ENCODE data around the gene GCLM.

Gene GCLM

GRCh38 chr1:93845538-93846205 lies 63.6 kb downstream of the GCLM start:
- Mint-ChIP-seq H3K4me1 (ENCODE audit: low read depth) (peaks cover 21% of the 10 kb centered on the region), H3K9me3 (ENCODE audit: low read depth) (no peaks in the 10 kb centered on the region), H3K4me3 (peak overlapping the region; percentile 87), H3K27me3 (no peaks in the 10 kb centered on the region), H3K36me3 (no peaks in the 10 kb centered on the region), H3K27ac (peak overlapping the region; percentile 94)

- Mint-ChIP-seq H3K4me3 (peak overlapping the region; percentile 42), H3K9me3 (ENCODE audit: low read depth) (no peaks in the 10 kb centered on the region), H3K27ac (peak overlapping the region; percentile 70), H3K36me3 (no peaks in the 10 kb centered on the region), H3K4me1 (ENCODE audit: low read depth) (peaks cover 21% of the 10 kb centered on the region), H3K27me3 (no peaks in the 10 kb centered on the region)
Measured at GRCh38 chr1:93844262-93845045, 64.8 kb downstream of the GCLM start.

GRCh38 chr1:93842750-93843500 lies 66.3 kb downstream of the GCLM start:
- no peaks in the 10 kb centered on the region for H3K27me3 Mint-ChIP-seq
- no peak overlapping the region for H3K27ac Mint-ChIP-seq
- H3K4me1 Mint-ChIP-seq (ENCODE audit: low read depth), result peaks cover 17% of the 10 kb centered on the region
- no peak overlapping the region for H3K4me3 Mint-ChIP-seq
- H3K36me3 Mint-ChIP-seq, result no peaks in the 10 kb centered on the region
- no peaks in the 10 kb centered on the region for H3K9me3 Mint-ChIP-seq (ENCODE audit: low read depth)

GRCh38 chr1:93841771-93842170 lies 67.5 kb downstream of the GCLM start:
- H3K4me3 Mint-ChIP-seq, result no peak overlapping the region
- H3K27me3 Mint-ChIP-seq, result no peaks in the 10 kb centered on the region
- no peak overlapping the region for H3K27ac Mint-ChIP-seq
- peaks cover 17% of the 10 kb centered on the region for H3K4me1 Mint-ChIP-seq (ENCODE audit: low read depth)
- no peaks in the 10 kb centered on the region for H3K36me3 Mint-ChIP-seq
- H3K9me3 Mint-ChIP-seq (ENCODE audit: low read depth), result no peaks in the 10 kb centered on the region

- H3K27me3 Mint-ChIP-seq, result no peaks in the 10 kb centered on the region
- H3K27ac Mint-ChIP-seq, result no peak overlapping the region
- no peaks in the 10 kb centered on the region for H3K9me3 Mint-ChIP-seq (ENCODE audit: low read depth)
- H3K4me1 Mint-ChIP-seq (ENCODE audit: low read depth), result peaks cover 17% of the 10 kb centered on the region
- no peaks in the 10 kb centered on the region for H3K36me3 Mint-ChIP-seq
- H3K4me3 Mint-ChIP-seq, result no peak overlapping the region
Measured at GRCh38 chr1:93840956-93841482, 68.2 kb downstream of the GCLM start.

- no peaks in the 10 kb centered on the region for H3K9me3 Mint-ChIP-seq (ENCODE audit: low read depth)
- no peak overlapping the region for H3K27ac Mint-ChIP-seq
- H3K27me3 Mint-ChIP-seq, result no peaks in the 10 kb centered on the region
- no peak overlapping the region for H3K4me3 Mint-ChIP-seq
- no peaks in the 10 kb centered on the region for H3K36me3 Mint-ChIP-seq
- H3K4me1 Mint-ChIP-seq (ENCODE audit: low read depth), result peaks cover 6% of the 10 kb centered on the region
Measured at GRCh38 chr1:93839753-93840152, 69.5 kb downstream of the GCLM start.

- no peak overlapping the region for H3K4me3 Mint-ChIP-seq
- H3K27ac Mint-ChIP-seq, result no peak overlapping the region
- H3K4me1 Mint-ChIP-seq (ENCODE audit: low read depth), result peaks cover 2% of the 10 kb centered on the region
- H3K36me3 Mint-ChIP-seq, result no peaks in the 10 kb centered on the region
- H3K27me3 Mint-ChIP-seq, result no peaks in the 10 kb centered on the region
- H3K9me3 Mint-ChIP-seq (ENCODE audit: low read depth), result peaks cover under 1% of the 10 kb centered on the region
Measured at GRCh38 chr1:93839307-93839706, 69.9 kb downstream of the GCLM start.

GRCh38 chr1:93837961-93838360 lies 71.3 kb downstream of the GCLM start:
- Mint-ChIP-seq H3K4me1 (ENCODE audit: low read depth) (no peaks in the 10 kb centered on the region), H3K27me3 (no peaks in the 10 kb centered on the region), H3K27ac (no peak overlapping the region), H3K9me3 (ENCODE audit: low read depth) (peaks cover 4% of the 10 kb centered on the region), H3K4me3 (no peak overlapping the region), H3K36me3 (peaks cover 3% of the 10 kb centered on the region)

All from activated naive CD8-positive, alpha-beta T cell (primary cell).